Neuronal stem cell (in vitro differentiated cells): Measurements from ENCODE around the gene OVCA2. TPM values are rescaled to one million over a fixed set of nuclear protein-coding genes. Genes with fewer than 3 reads are reported as not detected.

Experiments
- DNase-seq: peaks from one replicate; pipeline ENCODE4 v3.0.0-alpha.2; 2013; ENCODE audit warnings: low spot score
- H2AFZ ChIP-seq: one replicate; pipeline ENCODE4 v1.6.1; 2013; ENCODE audit warnings: mild to moderate bottlenecking, low read length, inconsistent platforms
- H2AK5ac ChIP-seq: 2 replicates; pipeline ENCODE4 v1.6.1; 2013; ENCODE audit warnings: low read depth, mild to moderate bottlenecking, inconsistent platforms, low read length, moderate library complexity, mixed read lengths
- H2BK120ac ChIP-seq: 2 replicates; pipeline ENCODE4 v1.6.1; 2013; ENCODE audit warnings: low read depth, mild to moderate bottlenecking, inconsistent platforms, low read length, moderate library complexity, mixed read lengths
- H2BK12ac ChIP-seq: one replicate; pipeline ENCODE4 v1.6.1; 2013; ENCODE audit warnings: low read length, inconsistent platforms
- H2BK15ac ChIP-seq: 2 replicates; pipeline ENCODE4 v1.6.1; 2013; ENCODE audit warnings: mild to moderate bottlenecking, low read length, inconsistent platforms, mixed read lengths
- H2BK5ac ChIP-seq: one replicate; pipeline ENCODE4 v1.6.1; 2013; ENCODE audit warnings: inconsistent platforms, mild to moderate bottlenecking, low read length, moderate library complexity
- H3K14ac ChIP-seq: one replicate; pipeline ENCODE4 v1.6.1; 2013; ENCODE audit warnings: low read length, inconsistent platforms
- H3K18ac ChIP-seq: 2 replicates; pipeline ENCODE4 v1.6.1; 2013; ENCODE audit warnings: low read length, inconsistent platforms
- H3K23ac ChIP-seq: 2 replicates; pipeline ENCODE4 v1.6.1; 2013; ENCODE audit warnings: low read depth, mild to moderate bottlenecking, mixed read lengths, low read length, inconsistent platforms; ENCODE audit not compliant: poor library complexity
- H3K27ac ChIP-seq: replicated peaks from 3 replicates; pipeline ENCODE4 v1.5.1; 2013; ENCODE audit warnings: low read length, inconsistent platforms
- H3K27me3 ChIP-seq, 3 experiments: 2 replicates each; pipeline ENCODE4 v1.6.1; 2013; ENCODE audit warnings: low read length in 3 of 3, mild to moderate bottlenecking in 2 of 3, inconsistent platforms in 1 of 3, low read depth in 1 of 3, mixed read lengths in 1 of 3, moderate library complexity in 1 of 3; ENCODE audit not compliant: control insufficient read depth in 3 of 3, insufficient read depth in 3 of 3
- H3K36me3 ChIP-seq, 2 donors: replicated peaks in 1 of 2; 2 replicates each; pipeline ENCODE4 v1.6.1; 2013; ENCODE audit warnings: low read length in 2 of 2; ENCODE audit not compliant: control insufficient read depth in 2 of 2, insufficient read depth in 2 of 2
- H3K4ac ChIP-seq: 2 replicates; pipeline ENCODE4 v1.6.1; 2013; ENCODE audit warnings: inconsistent platforms, mild to moderate bottlenecking, low read length, moderate library complexity
- H3K4me1 ChIP-seq, 2 donors: 1 replicate in 1 of 2; 2 replicates in 1 of 2; pipeline ENCODE4 v1.6.1; 2013; ENCODE audit warnings: low read length in 2 of 2, low read depth in 1 of 2; ENCODE audit not compliant: control insufficient read depth in 2 of 2, insufficient read depth in 1 of 2
- H3K4me2 ChIP-seq: one replicate; pipeline ENCODE4 v1.6.1; 2013; ENCODE audit warnings: mild to moderate bottlenecking, low read length, inconsistent platforms; ENCODE audit not compliant: insufficient read depth, poor library complexity, severe bottlenecking
- H3K4me3 ChIP-seq, 2 donors: 2 replicates each; pipeline ENCODE4 v1.5.1; 2013; ENCODE audit warnings: low read length in 2 of 2, mild to moderate bottlenecking in 2 of 2, inconsistent platforms in 1 of 2, moderate library complexity in 1 of 2
- H3K79me1 ChIP-seq: one replicate; pipeline ENCODE4 v1.6.1; 2013; ENCODE audit warnings: low read depth, mild to moderate bottlenecking, inconsistent platforms, low read length, moderate library complexity
- H3K9ac ChIP-seq: one replicate; pipeline ENCODE4 v1.6.1; 2013; ENCODE audit warnings: mild to moderate bottlenecking, low read depth, low read length, inconsistent platforms; ENCODE audit not compliant: poor library complexity
- H3K9me3 ChIP-seq, 2 donors: replicated peaks in 1 of 2; 2 replicates each; pipeline versions ENCODE3 to v1.6.1; 2013; ENCODE audit warnings: low read length in 2 of 2, mild to moderate bottlenecking in 2 of 2, inconsistent platforms in 1 of 2, low read depth in 1 of 2, mixed read lengths in 1 of 2, moderate library complexity in 1 of 2; ENCODE audit not compliant: control insufficient read depth in 2 of 2, insufficient read depth in 1 of 2
- H4K8ac ChIP-seq: one replicate; pipeline ENCODE4 v1.6.1; 2013; ENCODE audit warnings: low read depth, mild to moderate bottlenecking, inconsistent platforms, low read length, moderate library complexity
- H4K91ac ChIP-seq: one replicate; pipeline ENCODE4 v1.6.1; 2013; ENCODE audit warnings: low read length, low read depth, mild to moderate bottlenecking, inconsistent platforms; ENCODE audit not compliant: poor library complexity
- WGBS, 2 donors: extraction: QIAGEN DNeasy Blood & Tissue Kit; methylation state at CpG; one replicate each; pipeline ENCODE4 v1.1.7; 2013; ENCODE audit warnings: missing lambda C conversion rate in 2 of 2, mixed read lengths in 1 of 2; ENCODE audit not compliant: insufficient read length in 2 of 2, insufficient replicate concordance in 1 of 2; ENCODE audit errors: extremely low coverage in 2 of 2; 5-methylcytosine and 5-hydroxymethylcytosine counted together
- polyA plus RNA-seq, 2 experiments: library from polyadenylated mRNA; stranded (reverse); fragments of 200-250 nt; gene quantifications; one replicate each; pipeline ENCODE4 v1.2.3, GENCODE V29; 2013

OVCA2 gene
- 13.9 TPM for polyA plus RNA-seq (2013, experiment 1 of 2)
- polyA plus RNA-seq (2013, experiment 2 of 2): 14.2 TPM

DNA sequence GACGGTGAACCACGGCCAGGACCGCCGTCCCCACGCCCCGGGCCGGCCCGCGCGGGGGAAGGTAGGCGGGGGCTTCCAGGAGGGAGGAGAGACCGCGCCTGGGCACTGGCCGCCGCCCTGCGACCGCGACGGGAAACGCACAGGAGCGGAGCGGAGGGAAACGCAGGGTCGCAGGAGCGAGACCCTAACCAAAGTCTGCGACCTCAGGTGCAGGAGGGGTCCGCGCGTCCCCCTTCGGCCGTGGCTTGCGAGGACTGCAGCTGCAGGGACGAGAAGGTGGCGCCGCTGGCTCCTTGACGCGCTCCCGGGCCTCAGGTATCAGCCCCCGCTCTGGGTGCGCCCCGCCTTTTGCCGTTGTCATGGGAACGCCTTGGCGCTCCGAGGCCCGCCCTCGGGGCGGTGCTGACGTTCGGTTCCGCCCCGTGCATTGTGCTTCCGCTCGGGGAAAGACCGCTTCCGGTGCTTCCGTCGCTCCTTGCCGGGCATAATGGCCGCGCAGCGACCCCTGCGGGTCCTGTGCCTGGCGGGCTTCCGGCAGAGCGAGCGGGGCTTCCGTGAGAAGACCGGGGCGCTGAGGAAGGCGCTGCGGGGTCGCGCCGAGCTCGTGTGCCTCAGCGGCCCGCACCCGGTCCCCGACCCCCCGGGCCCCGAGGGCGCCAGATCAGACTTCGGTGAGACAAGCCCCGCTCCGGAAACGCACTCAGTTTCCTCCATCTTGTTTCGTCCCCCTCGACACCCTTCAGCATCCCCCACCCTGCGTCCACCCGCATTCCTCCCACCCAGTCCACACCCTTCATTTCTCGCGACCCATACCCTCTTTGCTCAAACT, at the start of gene OVCA2:
OVCA2 (plus strand) TSS at position 462 of the 829 bp plus-strand sequence; CDS start at position 488, 26 bp downstream.
- peak; percentile 96 for DNase-seq
- Histone ChIP-seq H3K27me3 (no peaks in the 10 kb centered on the region), H2BK12ac (peak within 1 kb of the TSS; percentile 69), H3K27ac (peak within 1 kb of the TSS; percentile 88), H2BK15ac (peak within 1 kb of the TSS; percentile 97), H3K79me1 (peaks cover 2% of the 10 kb centered on the region), H3K4me3 (peak within 1 kb of the TSS; percentile 80 to 84), H3K9ac (peak within 1 kb of the TSS; percentile 91), H2BK120ac (peak within 1 kb of the TSS; percentile 4), H3K18ac (peak within 1 kb of the TSS; percentile 97), H3K14ac (no peak within 1 kb of the TSS), H2AFZ (peak within 1 kb of the TSS; percentile 96), H3K4me2 (peak within 1 kb of the TSS; percentile 85), H3K23ac (peak within 1 kb of the TSS; percentile 95), H3K4ac (no peak within 1 kb of the TSS), H4K91ac (peak within 1 kb of the TSS; percentile 19), H4K8ac (peak within 1 kb of the TSS; percentile 74), H3K4me1 (peaks cover 5 to 9% of the 10 kb centered on the region in 2 donors), H3K36me3 (peaks cover 16 to 36% of the 10 kb centered on the region in 2 donors), H2AK5ac (peak within 1 kb of the TSS; percentile 1), H2BK5ac (peak within 1 kb of the TSS; percentile 98), H3K9me3 (no peaks in the 10 kb centered on the region)
- no CpG with 5 or more reads among the region's 93 CpGs for WGBS, 2 donors

DNA sequence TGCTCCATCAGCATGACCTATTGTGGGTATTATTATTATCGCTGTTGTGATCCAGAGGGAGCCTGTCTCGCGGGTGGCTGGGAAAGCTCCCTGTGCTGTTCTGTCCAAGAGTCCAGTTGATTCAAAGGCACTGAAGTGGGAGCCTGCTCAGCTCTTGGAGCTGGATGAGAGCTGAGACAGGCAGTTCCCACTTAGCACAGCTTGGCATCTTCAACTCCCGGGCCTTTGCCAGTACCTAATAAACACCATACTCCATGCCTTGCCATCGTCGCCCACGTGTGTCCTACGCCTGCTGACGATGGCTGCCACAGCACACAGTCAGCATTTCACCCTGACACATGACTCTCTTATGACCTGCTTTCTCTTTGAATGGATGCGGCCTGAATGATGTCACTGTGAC, 49.3 kb upstream of the OVCA2 start:
- Histone ChIP-seq H3K14ac (no peak overlapping the region), H2AK5ac (no peak overlapping the region), H3K9me3 (no peaks in the 10 kb centered on the region), H2BK12ac (no peak overlapping the region), H3K4me3 (no peak overlapping the region), H3K18ac (peak overlapping the region; percentile 65), H3K27me3 (peaks cover 0 to 4% (median 0%) of the 10 kb centered on the region in 3 experiments), H3K27ac (no peak overlapping the region), H2AFZ (peak overlapping the region; percentile 8), H3K9ac (no peak overlapping the region), H3K4ac (no peak overlapping the region), H4K8ac (no peak overlapping the region), H3K23ac (no peak overlapping the region), H4K91ac (no peak overlapping the region), H3K4me1 (peaks cover 7 to 23% of the 10 kb centered on the region in 2 donors), H3K79me1 (no peaks in the 10 kb centered on the region), H2BK120ac (no peak overlapping the region), H3K4me2 (no peak overlapping the region), H2BK5ac (no peak overlapping the region), H2BK15ac (no peak overlapping the region), H3K36me3 (no peaks in the 10 kb centered on the region)
- no peak for DNase-seq
- no CpG with 5 or more reads among the region's 10 CpGs for WGBS, 2 donors

DNA sequence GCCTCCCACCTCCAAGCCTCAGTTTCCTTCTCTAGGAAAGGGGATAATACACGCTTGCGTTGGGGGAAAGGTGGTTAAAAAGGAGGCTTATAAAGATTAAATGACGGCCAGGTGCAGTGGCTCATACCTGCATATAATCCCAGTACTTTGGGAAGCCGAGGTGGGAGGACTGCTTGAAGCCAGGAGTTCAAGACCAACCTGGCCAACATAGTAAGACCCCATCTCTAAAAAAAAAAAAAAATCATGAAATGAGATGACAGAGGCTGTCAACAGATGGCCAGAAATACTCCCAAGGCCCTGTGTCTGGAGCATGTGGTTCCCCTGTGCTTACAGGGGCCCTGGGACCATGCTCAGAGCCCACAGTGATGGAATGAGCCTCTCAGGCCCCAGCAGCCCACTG, 47.1 kb upstream of the OVCA2 start:
- H3K27ac ChIP-seq: no peak overlapping the region
- H3K36me3 ChIP-seq: no peaks in the 10 kb centered on the region

DNA sequence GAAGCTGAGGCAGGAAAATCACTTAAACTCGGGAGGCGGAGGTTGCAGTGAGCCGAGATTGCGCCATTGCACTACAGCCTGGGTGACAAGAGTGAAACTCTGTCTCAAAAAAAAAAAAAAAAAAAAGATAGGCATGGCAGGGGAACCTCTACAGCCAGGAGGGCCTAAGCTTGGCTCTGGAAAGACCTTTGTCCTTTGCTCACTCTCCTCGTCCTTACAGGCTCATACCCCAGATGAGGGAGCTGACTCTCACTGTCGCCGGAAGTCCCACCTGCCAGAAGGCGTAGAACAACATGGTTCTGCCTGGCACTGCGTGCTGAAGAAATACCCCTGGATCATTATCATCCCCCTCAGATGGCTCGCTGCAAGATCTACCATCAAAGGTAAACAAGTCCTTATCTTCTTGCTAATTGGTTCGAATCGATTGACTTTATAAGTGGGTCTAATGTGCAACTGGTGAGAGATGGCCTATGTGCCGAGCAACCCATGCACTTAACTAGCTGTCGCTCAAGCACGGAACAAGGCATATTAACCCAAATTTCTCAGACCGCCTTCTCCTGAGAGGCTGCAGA, 46.4 kb upstream of the OVCA2 start:
- H3K9me3 ChIP-seq: peaks cover 0 to 2% of the 10 kb centered on the region in 2 donors
- H3K27ac ChIP-seq: no peak overlapping the region
- no peak for DNase-seq
- H3K4me2 ChIP-seq: no peak overlapping the region
- no peak overlapping the region for H3K9ac ChIP-seq
- H2AK5ac ChIP-seq: peak overlapping the region; percentile 50
- H3K4ac ChIP-seq: no peak overlapping the region
- no peak overlapping the region for H2BK120ac ChIP-seq
- H3K36me3 ChIP-seq: no peaks in the 10 kb centered on the region
- H3K14ac ChIP-seq: peak overlapping the region; percentile 10
- peaks cover 19 to 38% of the 10 kb centered on the region in 2 donors for H3K4me1 ChIP-seq
- H3K4me3 ChIP-seq: no peak overlapping the region
- H2BK12ac ChIP-seq: no peak overlapping the region
- H3K79me1 ChIP-seq: no peaks in the 10 kb centered on the region
- H2AFZ ChIP-seq: no peak overlapping the region
- no peak overlapping the region for H3K23ac ChIP-seq
- no peak overlapping the region for H4K8ac ChIP-seq
- no peaks in the 10 kb centered on the region for H3K27me3 ChIP-seq
- H3K18ac ChIP-seq: peak overlapping the region; percentile 68
- no peak overlapping the region for H4K91ac ChIP-seq
- peak overlapping the region; percentile 76 for H2BK15ac ChIP-seq
- H2BK5ac ChIP-seq: no peak overlapping the region
- no CpG with 5 or more reads among the region's 16 CpGs for WGBS, 2 donors

More for the DNA sequence above, 47.1 kb upstream of the OVCA2 start:
- Histone ChIP-seq H2BK120ac (no peak overlapping the region), H4K91ac (no peak overlapping the region), H3K18ac (peak overlapping the region; percentile 35), H3K4ac (no peak overlapping the region), H3K4me2 (no peak overlapping the region), H2BK15ac (no peak overlapping the region), H3K4me1 (peaks cover 13 to 32% of the 10 kb centered on the region in 2 donors), H3K27me3 (no peaks in the 10 kb centered on the region), H3K4me3 (no peak overlapping the region), H4K8ac (no peak overlapping the region), H3K79me1 (no peaks in the 10 kb centered on the region), H2BK5ac (no peak overlapping the region), H3K14ac (no peak overlapping the region), H3K23ac (no peak overlapping the region), H3K9ac (no peak overlapping the region), H3K9me3 (peaks cover 0 to 2% of the 10 kb centered on the region in 2 donors), H2AFZ (no peak overlapping the region), H2BK12ac (no peak overlapping the region), H2AK5ac (peak overlapping the region; percentile 76)
- DNase-seq: no peak
- no CpG with 5 or more reads among the region's 4 CpGs for WGBS, 2 donors
